Measurements from ENCODE around the gene POLR3K. TPM values are rescaled to one million over a fixed set of nuclear protein-coding genes. Genes with fewer than 3 reads are reported as not detected.

Gene POLR3K
- total RNA-seq, 1 experiment from 2014 or later, result 40.1 TPM

DNA sequence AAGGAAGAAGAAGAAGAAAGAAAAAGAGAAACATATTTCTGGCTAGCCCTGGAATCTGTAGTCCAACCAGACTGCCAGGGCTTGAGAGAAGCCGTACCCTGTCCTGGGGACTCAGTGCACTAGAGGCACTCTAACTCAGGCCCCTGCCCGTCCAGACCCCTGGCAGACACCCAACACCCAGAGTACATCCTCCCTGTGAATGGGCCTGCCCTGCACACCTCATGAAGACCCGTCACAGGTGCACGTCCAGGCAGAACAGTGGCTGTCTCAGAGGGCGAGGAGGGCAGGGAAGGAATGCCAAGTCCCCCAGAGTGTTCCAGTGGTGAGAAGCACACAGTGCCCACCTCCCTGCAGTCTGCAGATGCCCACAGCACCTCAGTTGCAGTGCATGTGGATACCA is 47.6 kb upstream of the POLR3K start (continued):
- TF ChIP-seq, protein P1, sequence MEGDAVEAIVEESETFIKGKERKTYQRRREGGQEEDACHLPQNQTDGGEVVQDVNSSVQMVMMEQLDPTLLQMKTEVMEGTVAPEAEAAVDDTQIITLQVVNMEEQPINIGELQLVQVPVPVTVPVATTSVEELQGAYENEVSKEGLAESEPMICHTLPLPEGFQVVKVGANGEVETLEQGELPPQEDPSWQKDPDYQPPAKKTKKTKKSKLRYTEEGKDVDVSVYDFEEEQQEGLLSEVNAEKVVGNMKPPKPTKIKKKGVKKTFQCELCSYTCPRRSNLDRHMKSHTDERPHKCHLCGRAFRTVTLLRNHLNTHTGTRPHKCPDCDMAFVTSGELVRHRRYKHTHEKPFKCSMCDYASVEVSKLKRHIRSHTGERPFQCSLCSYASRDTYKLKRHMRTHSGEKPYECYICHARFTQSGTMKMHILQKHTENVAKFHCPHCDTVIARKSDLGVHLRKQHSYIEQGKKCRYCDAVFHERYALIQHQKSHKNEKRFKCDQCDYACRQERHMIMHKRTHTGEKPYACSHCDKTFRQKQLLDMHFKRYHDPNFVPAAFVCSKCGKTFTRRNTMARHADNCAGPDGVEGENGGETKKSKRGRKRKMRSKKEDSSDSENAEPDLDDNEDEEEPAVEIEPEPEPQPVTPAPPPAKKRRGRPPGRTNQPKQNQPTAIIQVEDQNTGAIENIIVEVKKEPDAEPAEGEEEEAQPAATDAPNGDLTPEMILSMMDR (IDR thresholded peaks at IDR 0.05), result no peak
- TF ChIP-seq FOXJ3 (CRISPR knock-in tag; IDR thresholded peaks at IDR 0.05; ENCODE audit: borderline replicate concordance), result no peak
- TF ChIP-seq ZNF263 (CRISPR knock-in tag; IDR thresholded peaks at IDR 0.05; ENCODE audit: low read depth), result no peak
- TF ChIP-seq FOXK1 (CRISPR knock-in tag; IDR thresholded peaks at IDR 0.05), result no peak

DNA sequence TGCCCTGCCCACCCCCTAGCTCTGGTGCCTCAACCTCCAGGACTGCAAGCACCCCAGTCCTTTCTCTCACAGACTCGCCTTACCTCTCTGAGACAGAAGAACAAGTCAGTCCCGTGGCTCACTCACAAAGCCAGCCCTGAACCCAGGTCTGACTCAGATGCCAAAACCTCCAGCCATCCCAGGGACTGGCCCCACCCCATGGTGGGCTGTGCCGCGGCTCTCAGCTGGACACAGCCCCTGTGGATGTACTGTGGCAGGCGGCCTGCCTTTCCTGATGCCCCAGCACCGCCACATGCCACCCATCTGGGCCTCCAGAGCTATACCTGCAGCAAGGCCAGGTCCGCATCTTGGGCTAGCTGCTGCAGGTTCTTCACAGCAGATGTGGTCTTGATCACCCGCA is 44.4 kb upstream of the POLR3K start:
- CTCF ChIA-PET, result interaction anchor here (0.6 to 11.4 kb wide), 13 partner anchors 9 to 345 kb away, joined by 5 to 493 read pairs (median 11); partner anchors contain the start of genes HBQ1, MPG, NPRL3 and RHBDF1
- TF ChIP-seq FOXK1 (CRISPR knock-in tag; IDR thresholded peaks at IDR 0.05) (no peak), FOXP1 (CRISPR knock-in tag; IDR thresholded peaks at IDR 0.05; ENCODE audit: borderline replicate concordance) (0 out of 2 replicates have a peak, but pooled peaks have one; percentile 24)
- Mint-ChIP-seq H3K27ac (peak overlapping the region; percentile 65; the same call in 1 of the 2 replicates), H3K36me3 (no peaks in the 10 kb centered on the region; the same call in 1 of the 2 replicates), H3K9me3 (no peaks in the 10 kb centered on the region), H3K27me3 (ENCODE audit: low read depth) (no peaks in the 10 kb centered on the region), H3K4me3 (no peak overlapping the region), H3K4me1 (no peaks in the 10 kb centered on the region; the same call in 1 of the 2 replicates)
- POLR2A ChIA-PET, result interaction anchor here (1.4 to 2.4 kb wide), 3 partner anchors 9 to 25 kb away, joined by 5 to 6 read pairs (median 5); partner anchors contain the start of gene RHBDF1
- DNase-seq (ENCODE audit: low spot score) (no peak), ATAC-seq (no peak)

DNA sequence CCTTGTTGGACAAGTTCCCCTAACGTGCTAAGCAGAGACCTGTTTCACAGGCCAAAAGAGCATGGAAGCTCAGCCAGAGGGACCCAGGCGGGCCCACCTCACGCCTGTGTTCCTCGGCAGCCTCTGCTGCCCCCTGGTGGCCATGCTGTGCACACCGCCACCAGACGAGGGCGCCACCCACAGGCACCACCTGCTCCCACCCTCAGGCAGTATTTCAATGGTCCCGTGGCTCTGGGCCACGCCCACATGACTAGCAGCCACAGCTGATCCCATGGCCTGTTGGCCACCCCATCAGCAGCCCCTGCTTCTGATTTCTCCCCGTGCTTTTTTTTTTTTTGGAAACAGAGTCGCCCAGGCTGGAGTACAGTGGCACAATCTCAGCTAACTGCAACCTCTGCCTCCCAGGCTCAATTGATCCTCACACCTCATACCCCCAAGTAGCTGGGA is 43.5 kb upstream of the POLR3K start:
- Mint-ChIP-seq H3K9me3 (no peaks in the 10 kb centered on the region), H3K4me3 (no peak overlapping the region), H3K27ac (no peak overlapping the region), H3K27me3 (ENCODE audit: low read depth) (no peaks in the 10 kb centered on the region), H3K4me1 (no peaks in the 10 kb centered on the region; the same call in 1 of the 2 replicates), H3K36me3 (no peaks in the 10 kb centered on the region; the same call in 1 of the 2 replicates)
- POLR2A ChIA-PET, result interaction anchor here (0.6 to 2.5 kb wide), 7 partner anchors 10 to 389 kb away, joined by 3 to 12 read pairs (median 5); partner anchors contain the start of genes LUC7L and RHBDF1
- CTCF ChIA-PET, result interaction anchor here (0.6 to 11.4 kb wide), 45 partner anchors 10 to 401 kb away, joined by 3 to 493 read pairs (median 5); partner anchors contain the start of genes ARHGDIG, FAM234A, HBM and HBQ1
- ATAC-seq, result peak; percentile 91
- DNase-seq (ENCODE audit: low spot score), result peak; percentile 95
- TF ChIP-seq, protein P2, sequence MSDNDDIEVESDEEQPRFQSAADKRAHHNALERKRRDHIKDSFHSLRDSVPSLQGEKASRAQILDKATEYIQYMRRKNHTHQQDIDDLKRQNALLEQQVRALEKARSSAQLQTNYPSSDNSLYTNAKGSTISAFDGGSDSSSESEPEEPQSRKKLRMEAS (CRISPR knock-in tag; IDR thresholded peaks at IDR 0.05), result peak; percentile 49; the same call in 1 of the 2 replicates
- TF ChIP-seq TEAD1 (CRISPR knock-in tag; IDR thresholded peaks at IDR 0.05), result peak; percentile 75; the same call in 1 of the 2 replicates
- TF ChIP-seq OVOL2 (CRISPR knock-in tag; IDR thresholded peaks at IDR 0.05; ENCODE audit: borderline replicate concordance), result no peak
- TF ChIP-seq ESRRA (CRISPR knock-in tag; IDR thresholded peaks at IDR 0.05; ENCODE audit: borderline replicate concordance), result no peak
- TF ChIP-seq, protein P3, sequence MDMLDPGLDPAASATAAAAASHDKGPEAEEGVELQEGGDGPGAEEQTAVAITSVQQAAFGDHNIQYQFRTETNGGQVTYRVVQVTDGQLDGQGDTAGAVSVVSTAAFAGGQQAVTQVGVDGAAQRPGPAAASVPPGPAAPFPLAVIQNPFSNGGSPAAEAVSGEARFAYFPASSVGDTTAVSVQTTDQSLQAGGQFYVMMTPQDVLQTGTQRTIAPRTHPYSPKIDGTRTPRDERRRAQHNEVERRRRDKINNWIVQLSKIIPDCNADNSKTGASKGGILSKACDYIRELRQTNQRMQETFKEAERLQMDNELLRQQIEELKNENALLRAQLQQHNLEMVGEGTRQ (CRISPR knock-in tag; IDR thresholded peaks at IDR 0.05), result peak; percentile 77
- TF ChIP-seq SP1 (CRISPR knock-in tag; conservative IDR thresholded peaks at IDR 0.05), result peak; percentile 86
- TF ChIP-seq, protein P4, sequence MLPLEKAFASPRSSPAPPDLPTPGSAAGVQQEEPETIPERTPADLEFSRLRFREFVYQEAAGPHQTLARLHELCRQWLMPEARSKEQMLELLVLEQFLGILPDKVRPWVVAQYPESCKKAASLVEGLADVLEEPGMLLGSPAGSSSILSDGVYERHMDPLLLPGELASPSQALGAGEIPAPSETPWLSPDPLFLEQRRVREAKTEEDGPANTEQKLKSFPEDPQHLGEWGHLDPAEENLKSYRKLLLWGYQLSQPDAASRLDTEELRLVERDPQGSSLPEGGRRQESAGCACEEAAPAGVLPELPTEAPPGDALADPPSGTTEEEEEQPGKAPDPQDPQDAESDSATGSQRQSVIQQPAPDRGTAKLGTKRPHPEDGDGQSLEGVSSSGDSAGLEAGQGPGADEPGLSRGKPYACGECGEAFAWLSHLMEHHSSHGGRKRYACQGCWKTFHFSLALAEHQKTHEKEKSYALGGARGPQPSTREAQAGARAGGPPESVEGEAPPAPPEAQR (CRISPR knock-in tag; IDR thresholded peaks at IDR 0.05), result no peak
- TF ChIP-seq, protein P1 (IDR thresholded peaks at IDR 0.05), result peak; percentile 100
- peak; percentile 42; the same call in 1 of the 2 replicates for TF ChIP-seq ETV6 (CRISPR knock-in tag; IDR thresholded peaks at IDR 0.05)
- TF ChIP-seq, protein P5, sequence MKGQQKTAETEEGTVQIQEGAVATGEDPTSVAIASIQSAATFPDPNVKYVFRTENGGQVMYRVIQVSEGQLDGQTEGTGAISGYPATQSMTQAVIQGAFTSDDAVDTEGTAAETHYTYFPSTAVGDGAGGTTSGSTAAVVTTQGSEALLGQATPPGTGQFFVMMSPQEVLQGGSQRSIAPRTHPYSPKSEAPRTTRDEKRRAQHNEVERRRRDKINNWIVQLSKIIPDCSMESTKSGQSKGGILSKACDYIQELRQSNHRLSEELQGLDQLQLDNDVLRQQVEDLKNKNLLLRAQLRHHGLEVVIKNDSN (CRISPR knock-in tag; IDR thresholded peaks at IDR 0.05), result peak; percentile 77
- peak; percentile 69 for TF ChIP-seq ZNF121 (CRISPR knock-in tag; IDR thresholded peaks at IDR 0.05)
- TF ChIP-seq, protein P6, sequence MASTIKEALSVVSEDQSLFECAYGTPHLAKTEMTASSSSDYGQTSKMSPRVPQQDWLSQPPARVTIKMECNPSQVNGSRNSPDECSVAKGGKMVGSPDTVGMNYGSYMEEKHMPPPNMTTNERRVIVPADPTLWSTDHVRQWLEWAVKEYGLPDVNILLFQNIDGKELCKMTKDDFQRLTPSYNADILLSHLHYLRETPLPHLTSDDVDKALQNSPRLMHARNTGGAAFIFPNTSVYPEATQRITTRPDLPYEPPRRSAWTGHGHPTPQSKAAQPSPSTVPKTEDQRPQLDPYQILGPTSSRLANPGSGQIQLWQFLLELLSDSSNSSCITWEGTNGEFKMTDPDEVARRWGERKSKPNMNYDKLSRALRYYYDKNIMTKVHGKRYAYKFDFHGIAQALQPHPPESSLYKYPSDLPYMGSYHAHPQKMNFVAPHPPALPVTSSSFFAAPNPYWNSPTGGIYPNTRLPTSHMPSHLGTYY (CRISPR knock-in tag; IDR thresholded peaks at IDR 0.05), result peak; percentile 71; the same call in 1 of the 2 replicates
- TF ChIP-seq, protein P7, sequence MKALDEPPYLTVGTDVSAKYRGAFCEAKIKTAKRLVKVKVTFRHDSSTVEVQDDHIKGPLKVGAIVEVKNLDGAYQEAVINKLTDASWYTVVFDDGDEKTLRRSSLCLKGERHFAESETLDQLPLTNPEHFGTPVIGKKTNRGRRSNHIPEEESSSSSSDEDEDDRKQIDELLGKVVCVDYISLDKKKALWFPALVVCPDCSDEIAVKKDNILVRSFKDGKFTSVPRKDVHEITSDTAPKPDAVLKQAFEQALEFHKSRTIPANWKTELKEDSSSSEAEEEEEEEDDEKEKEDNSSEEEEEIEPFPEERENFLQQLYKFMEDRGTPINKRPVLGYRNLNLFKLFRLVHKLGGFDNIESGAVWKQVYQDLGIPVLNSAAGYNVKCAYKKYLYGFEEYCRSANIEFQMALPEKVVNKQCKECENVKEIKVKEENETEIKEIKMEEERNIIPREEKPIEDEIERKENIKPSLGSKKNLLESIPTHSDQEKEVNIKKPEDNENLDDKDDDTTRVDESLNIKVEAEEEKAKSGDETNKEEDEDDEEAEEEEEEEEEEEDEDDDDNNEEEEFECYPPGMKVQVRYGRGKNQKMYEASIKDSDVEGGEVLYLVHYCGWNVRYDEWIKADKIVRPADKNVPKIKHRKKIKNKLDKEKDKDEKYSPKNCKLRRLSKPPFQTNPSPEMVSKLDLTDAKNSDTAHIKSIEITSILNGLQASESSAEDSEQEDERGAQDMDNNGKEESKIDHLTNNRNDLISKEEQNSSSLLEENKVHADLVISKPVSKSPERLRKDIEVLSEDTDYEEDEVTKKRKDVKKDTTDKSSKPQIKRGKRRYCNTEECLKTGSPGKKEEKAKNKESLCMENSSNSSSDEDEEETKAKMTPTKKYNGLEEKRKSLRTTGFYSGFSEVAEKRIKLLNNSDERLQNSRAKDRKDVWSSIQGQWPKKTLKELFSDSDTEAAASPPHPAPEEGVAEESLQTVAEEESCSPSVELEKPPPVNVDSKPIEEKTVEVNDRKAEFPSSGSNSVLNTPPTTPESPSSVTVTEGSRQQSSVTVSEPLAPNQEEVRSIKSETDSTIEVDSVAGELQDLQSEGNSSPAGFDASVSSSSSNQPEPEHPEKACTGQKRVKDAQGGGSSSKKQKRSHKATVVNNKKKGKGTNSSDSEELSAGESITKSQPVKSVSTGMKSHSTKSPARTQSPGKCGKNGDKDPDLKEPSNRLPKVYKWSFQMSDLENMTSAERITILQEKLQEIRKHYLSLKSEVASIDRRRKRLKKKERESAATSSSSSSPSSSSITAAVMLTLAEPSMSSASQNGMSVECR (CRISPR knock-in tag; IDR thresholded peaks at IDR 0.05; ENCODE audit: borderline replicate concordance), result 0 out of 2 replicates have a peak, but pooled peaks have one; percentile 35
- 0 out of 2 replicates have a peak, but pooled peaks have one; percentile 54 for TF ChIP-seq FOXK1 (CRISPR knock-in tag; IDR thresholded peaks at IDR 0.05)
